ENCODE data around the gene GYPE.
"Not testable (repeated sequence)": the region's sequence is repeated elsewhere in the genome, so short reads cannot be mapped to it uniquely, and the experiment has no call there.

Gene GYPE

DNA sequence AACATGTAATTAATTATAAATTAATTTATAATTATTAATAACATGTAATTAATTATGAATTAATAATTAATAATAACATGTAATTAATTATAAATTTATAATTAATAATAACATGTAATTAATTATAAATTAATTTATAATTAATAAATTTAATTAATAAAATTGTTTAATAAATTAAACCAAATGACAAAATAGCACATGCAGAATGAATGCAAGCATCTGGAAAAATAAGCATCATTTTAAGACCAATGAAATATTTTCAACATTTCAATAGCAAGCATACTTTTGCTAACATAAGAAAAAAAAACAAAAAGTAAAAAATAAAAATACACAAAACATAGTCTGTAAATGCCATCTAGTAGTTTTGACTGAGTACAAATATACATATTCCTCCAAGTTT, 21.8 kb downstream of the GYPE start:
- TF ChIP-seq, protein P1, sequence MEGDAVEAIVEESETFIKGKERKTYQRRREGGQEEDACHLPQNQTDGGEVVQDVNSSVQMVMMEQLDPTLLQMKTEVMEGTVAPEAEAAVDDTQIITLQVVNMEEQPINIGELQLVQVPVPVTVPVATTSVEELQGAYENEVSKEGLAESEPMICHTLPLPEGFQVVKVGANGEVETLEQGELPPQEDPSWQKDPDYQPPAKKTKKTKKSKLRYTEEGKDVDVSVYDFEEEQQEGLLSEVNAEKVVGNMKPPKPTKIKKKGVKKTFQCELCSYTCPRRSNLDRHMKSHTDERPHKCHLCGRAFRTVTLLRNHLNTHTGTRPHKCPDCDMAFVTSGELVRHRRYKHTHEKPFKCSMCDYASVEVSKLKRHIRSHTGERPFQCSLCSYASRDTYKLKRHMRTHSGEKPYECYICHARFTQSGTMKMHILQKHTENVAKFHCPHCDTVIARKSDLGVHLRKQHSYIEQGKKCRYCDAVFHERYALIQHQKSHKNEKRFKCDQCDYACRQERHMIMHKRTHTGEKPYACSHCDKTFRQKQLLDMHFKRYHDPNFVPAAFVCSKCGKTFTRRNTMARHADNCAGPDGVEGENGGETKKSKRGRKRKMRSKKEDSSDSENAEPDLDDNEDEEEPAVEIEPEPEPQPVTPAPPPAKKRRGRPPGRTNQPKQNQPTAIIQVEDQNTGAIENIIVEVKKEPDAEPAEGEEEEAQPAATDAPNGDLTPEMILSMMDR (IDR thresholded peaks at IDR 0.05; ENCODE audit: poor library complexity, severe bottlenecking), result no peak
- Histone ChIP-seq H3K4me1 (ENCODE audit: insufficient read depth, poor library complexity, severe bottlenecking) (no peaks in the 10 kb centered on the region), H3K4me3 (ENCODE audit: severe bottlenecking) (no peak overlapping the region), H3K27me3 (ENCODE audit: insufficient read depth, poor library complexity, severe bottlenecking) (no peaks in the 10 kb centered on the region), H3K36me3 (ENCODE audit: low read depth) (no peaks in the 10 kb centered on the region), H3K9me3 (ENCODE audit: severe bottlenecking) (no peaks in the 10 kb centered on the region), H3K27ac (ENCODE audit: poor library complexity, severe bottlenecking) (no peak overlapping the region)
- ATAC-seq (ENCODE audit: low read depth) (no peak), DNase-seq (ENCODE audit: low spot score) (no peak)

DNA sequence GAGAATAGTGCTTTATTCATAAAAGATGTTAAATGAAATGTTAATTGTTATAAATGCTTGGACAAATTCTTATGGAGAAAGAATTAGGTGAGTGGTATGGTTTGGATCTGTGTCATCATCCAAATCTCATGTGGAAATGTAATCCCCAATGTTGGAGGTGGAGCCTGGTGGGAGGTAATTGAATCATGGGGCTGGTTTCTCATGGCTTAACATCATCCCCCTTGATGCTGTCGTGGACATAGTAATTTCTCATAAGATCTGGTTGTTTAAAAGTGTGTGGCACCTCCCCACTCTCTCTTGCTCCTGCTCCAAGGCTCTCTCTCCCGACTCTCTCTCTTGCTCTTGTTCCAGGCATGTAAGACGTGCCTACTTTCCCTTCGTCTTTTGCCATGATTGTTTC, 22.5 kb downstream of the GYPE start:
- no peak overlapping the region for H3K27ac ChIP-seq (ENCODE audit: poor library complexity, severe bottlenecking)
- no peaks in the 10 kb centered on the region for H3K27me3 ChIP-seq (ENCODE audit: insufficient read depth, poor library complexity, severe bottlenecking)
- H3K36me3 ChIP-seq (ENCODE audit: low read depth), result no peaks in the 10 kb centered on the region
- DNase-seq (ENCODE audit: low spot score) (no peak), ATAC-seq (ENCODE audit: low read depth) (no peak)
- TF ChIP-seq, protein P1 (IDR thresholded peaks at IDR 0.05; ENCODE audit: poor library complexity, severe bottlenecking), result no peak
- H3K4me3 ChIP-seq (ENCODE audit: severe bottlenecking), result no peak overlapping the region
- H3K9me3 ChIP-seq (ENCODE audit: severe bottlenecking), result no peaks in the 10 kb centered on the region
- no peaks in the 10 kb centered on the region for H3K4me1 ChIP-seq (ENCODE audit: insufficient read depth, poor library complexity, severe bottlenecking)

DNA sequence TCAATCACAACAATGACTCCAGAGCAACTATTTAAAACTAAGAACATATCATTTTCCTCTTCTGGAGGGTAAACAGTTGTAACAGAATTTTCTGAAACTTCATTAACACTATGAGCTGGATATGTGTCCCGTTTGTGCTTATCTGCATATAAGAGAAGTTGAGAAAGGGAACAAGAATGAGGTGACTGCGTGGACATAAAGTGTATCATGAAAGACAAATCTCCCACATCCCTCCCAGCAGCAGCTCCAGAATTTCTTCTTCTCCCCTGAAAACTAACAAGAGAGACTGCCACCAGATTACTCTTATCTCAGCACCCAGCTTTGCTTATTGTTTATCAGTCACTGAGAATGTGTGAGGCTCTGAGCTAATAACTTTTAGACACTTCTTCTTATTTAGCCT, 25.8 kb downstream of the GYPE start:
- not testable (repeated sequence) for H3K4me1 ChIP-seq (ENCODE audit: insufficient read depth, poor library complexity, severe bottlenecking); H3K36me3 ChIP-seq (ENCODE audit: low read depth); H3K27me3 ChIP-seq (ENCODE audit: insufficient read depth, poor library complexity, severe bottlenecking); H3K27ac ChIP-seq (ENCODE audit: poor library complexity, severe bottlenecking); ATAC-seq (ENCODE audit: low read depth); DNase-seq (ENCODE audit: low spot score); H3K9me3 ChIP-seq (ENCODE audit: severe bottlenecking); H3K4me3 ChIP-seq (ENCODE audit: severe bottlenecking)

DNA sequence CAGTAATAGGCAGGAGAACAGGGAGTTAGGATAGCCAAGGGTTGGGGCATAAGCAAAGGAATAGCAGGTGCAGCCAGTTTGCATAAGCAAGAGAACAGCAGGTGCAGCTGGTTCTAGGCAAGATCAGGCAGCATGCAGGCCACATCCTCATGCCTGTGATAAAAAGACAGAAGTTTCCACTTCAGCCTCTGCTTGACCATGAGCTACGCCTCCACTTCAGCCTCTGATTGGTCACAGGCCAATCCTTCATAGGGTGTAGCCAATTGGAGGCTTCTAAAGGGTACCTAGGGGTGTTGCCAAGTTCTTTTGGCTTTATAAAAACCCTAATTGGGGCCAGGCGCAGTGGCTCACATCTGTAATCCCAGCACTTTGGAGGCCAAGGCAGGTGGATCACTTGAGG, 30.0 kb downstream of the GYPE start:
- not testable (repeated sequence) for ATAC-seq (ENCODE audit: low read depth); DNase-seq (ENCODE audit: low spot score); H3K36me3 ChIP-seq (ENCODE audit: low read depth); H3K27me3 ChIP-seq (ENCODE audit: insufficient read depth, poor library complexity, severe bottlenecking); H3K4me3 ChIP-seq (ENCODE audit: severe bottlenecking); H3K4me1 ChIP-seq (ENCODE audit: insufficient read depth, poor library complexity, severe bottlenecking); H3K9me3 ChIP-seq (ENCODE audit: severe bottlenecking); H3K27ac ChIP-seq (ENCODE audit: poor library complexity, severe bottlenecking)

DNA sequence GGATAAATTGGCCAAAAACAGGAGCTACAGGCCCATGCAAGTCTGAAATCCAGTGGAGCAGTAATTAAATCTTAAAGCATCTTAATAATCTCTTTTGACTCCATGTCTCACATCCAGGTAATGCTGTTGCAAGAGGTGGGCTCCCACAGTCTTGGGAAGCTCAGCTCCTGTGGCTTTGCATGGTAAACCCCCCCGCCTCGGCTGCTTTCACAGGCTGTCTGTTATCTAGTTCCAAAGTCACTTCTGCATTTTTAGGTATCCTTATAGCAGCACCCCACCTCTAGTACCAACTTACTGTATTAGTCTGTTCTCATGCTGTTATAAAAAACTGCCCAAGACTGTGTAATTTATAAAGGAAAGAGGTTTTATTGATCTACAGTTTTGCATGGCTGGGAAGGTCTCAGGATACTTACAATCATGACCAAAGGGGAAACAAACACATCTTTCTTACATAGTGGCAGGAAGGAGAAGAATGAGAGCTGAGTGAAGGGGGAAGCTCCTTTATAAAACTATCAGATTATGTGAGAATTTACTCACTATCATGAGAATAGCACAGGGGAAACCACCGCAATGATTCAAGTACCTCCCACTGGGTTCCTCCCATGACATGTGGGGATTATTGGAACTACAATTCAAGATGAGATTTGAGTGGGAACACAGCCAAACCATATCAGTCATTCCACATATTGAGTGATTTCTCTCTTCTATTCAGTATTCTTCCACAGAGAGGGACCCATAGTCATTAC, 34.7 kb downstream of the GYPE start:
- not testable (repeated sequence) for H3K9me3 ChIP-seq (ENCODE audit: severe bottlenecking); H3K27me3 ChIP-seq (ENCODE audit: insufficient read depth, poor library complexity, severe bottlenecking); H3K27ac ChIP-seq (ENCODE audit: poor library complexity, severe bottlenecking); H3K4me3 ChIP-seq (ENCODE audit: severe bottlenecking); ATAC-seq (ENCODE audit: low read depth); H3K36me3 ChIP-seq (ENCODE audit: low read depth); DNase-seq (ENCODE audit: low spot score); H3K4me1 ChIP-seq (ENCODE audit: insufficient read depth, poor library complexity, severe bottlenecking)

DNA sequence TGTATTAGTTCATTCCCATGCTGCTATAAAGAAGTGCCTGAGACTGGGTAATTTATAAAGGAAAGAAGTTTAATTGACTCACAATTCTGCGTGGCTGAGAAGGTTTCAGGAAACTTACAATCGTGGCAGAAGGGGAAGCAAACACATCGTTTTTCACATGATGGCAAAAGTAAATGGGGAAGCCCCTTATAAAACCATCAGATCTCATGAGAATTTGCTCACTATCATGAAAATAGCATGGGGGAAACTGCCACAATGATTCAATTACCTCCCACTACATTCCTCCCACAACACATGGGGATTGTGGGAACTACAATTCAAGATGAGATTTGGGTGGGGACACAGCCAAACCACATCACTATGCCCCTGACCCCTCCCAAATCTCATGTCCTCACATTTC, 35.4 kb downstream of the GYPE start:
- H3K27me3 ChIP-seq (ENCODE audit: insufficient read depth, poor library complexity, severe bottlenecking); H3K4me1 ChIP-seq (ENCODE audit: insufficient read depth, poor library complexity, severe bottlenecking); ATAC-seq (ENCODE audit: low read depth); H3K27ac ChIP-seq (ENCODE audit: poor library complexity, severe bottlenecking); DNase-seq (ENCODE audit: low spot score); H3K36me3 ChIP-seq (ENCODE audit: low read depth); H3K4me3 ChIP-seq (ENCODE audit: severe bottlenecking); H3K9me3 ChIP-seq (ENCODE audit: severe bottlenecking): not testable (repeated sequence)

DNA sequence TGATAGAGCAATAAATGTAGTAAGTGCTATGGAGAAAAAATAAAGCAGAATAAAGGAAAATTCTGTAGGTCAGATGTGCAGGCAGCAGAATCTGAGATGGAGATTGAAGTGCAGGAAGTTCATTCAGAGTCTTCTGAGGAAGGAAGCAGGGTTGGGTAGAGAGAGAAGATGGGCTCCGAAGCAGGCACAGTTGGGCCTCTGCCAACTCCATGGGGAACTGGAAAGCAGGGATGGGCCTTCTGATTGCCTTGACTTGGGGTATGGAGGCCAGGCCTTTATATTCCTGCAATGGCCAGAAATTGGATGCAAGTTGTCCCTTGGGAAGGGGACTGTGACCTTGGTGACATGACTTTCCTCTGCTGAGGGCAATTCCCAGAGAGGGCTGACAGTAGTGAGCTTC, 42.6 kb downstream of the GYPE start:
- DNase-seq (ENCODE audit: low spot score); H3K9me3 ChIP-seq (ENCODE audit: severe bottlenecking); H3K36me3 ChIP-seq (ENCODE audit: low read depth); H3K27ac ChIP-seq (ENCODE audit: poor library complexity, severe bottlenecking); H3K4me3 ChIP-seq (ENCODE audit: severe bottlenecking); H3K4me1 ChIP-seq (ENCODE audit: insufficient read depth, poor library complexity, severe bottlenecking); H3K27me3 ChIP-seq (ENCODE audit: insufficient read depth, poor library complexity, severe bottlenecking); ATAC-seq (ENCODE audit: low read depth): not testable (repeated sequence)

All from RWPE2 (cell line).